IPS-20b (cell line): ENCODE results near the gene FEV.
"Not testable (repeated sequence)": the region's sequence is repeated elsewhere in the genome, so short reads cannot be mapped to it uniquely, and the experiment has no call there.

Experiments
- H3K27ac ChIP-seq: one replicate; pipeline ENCODE4 v1.5.1; 2013; ENCODE audit warnings: low read length
- H3K27me3 ChIP-seq: 2 replicates; pipeline ENCODE4 v1.6.1; 2013; ENCODE audit warnings: mild to moderate bottlenecking, low read length, inconsistent platforms; ENCODE audit not compliant: insufficient read depth
- H3K36me3 ChIP-seq: 2 replicates; pipeline ENCODE4 v1.6.1; 2013; ENCODE audit warnings: low read depth, mild to moderate bottlenecking, inconsistent platforms, low read length, moderate library complexity; ENCODE audit not compliant: insufficient read depth
- H3K4me1 ChIP-seq: 2 replicates; pipeline ENCODE4 v1.6.1; 2013; ENCODE audit warnings: mild to moderate bottlenecking, control low read depth, inconsistent platforms, low read length, moderate library complexity; ENCODE audit not compliant: insufficient read depth
- H3K4me3 ChIP-seq: 2 replicates; pipeline ENCODE4 v1.5.1; 2013; ENCODE audit warnings: mild to moderate bottlenecking, low read length, inconsistent platforms
- H3K9ac ChIP-seq: 2 replicates; pipeline ENCODE4 v1.6.1; 2013; ENCODE audit warnings: low read depth, mild to moderate bottlenecking, inconsistent platforms, low read length, moderate library complexity
- H3K9me3 ChIP-seq: 2 replicates; pipeline ENCODE4 v1.6.1; 2013; ENCODE audit warnings: mild to moderate bottlenecking, low read depth, low read length, inconsistent platforms; ENCODE audit not compliant: insufficient read depth

FEV gene

GRCh38 chr2:218931751-218932150 is 53.2 kb downstream of the FEV start:
- H3K27ac ChIP-seq, H3K36me3 ChIP-seq, H3K9ac ChIP-seq, H3K4me1 ChIP-seq, H3K4me3 ChIP-seq, H3K9me3 ChIP-seq: not testable (repeated sequence)
- peaks cover 13% of the 10 kb centered on the region for H3K27me3 ChIP-seq
